B cell (primary cell): ENCODE results near the gene BEGAIN.

Experiments used
- EZH2 ChIP-seq: IDR thresholded peaks from 2 replicates; pipeline ENCODE4 v1.6.1; 2012; ENCODE audit warnings: borderline replicate concordance, low read depth, mild to moderate bottlenecking, moderate library complexity, low read length; ENCODE audit not compliant: insufficient read depth, poor library complexity, severe bottlenecking
- TF ChIP-seq, protein P1 (sequence below): fragments of 200-600 bp; IDR thresholded peaks from one replicate; pipeline ENCODE4 v1.8.0; 2022; ENCODE audit warnings: antibody characterized with exemption, mild to moderate bottlenecking

DNA sequence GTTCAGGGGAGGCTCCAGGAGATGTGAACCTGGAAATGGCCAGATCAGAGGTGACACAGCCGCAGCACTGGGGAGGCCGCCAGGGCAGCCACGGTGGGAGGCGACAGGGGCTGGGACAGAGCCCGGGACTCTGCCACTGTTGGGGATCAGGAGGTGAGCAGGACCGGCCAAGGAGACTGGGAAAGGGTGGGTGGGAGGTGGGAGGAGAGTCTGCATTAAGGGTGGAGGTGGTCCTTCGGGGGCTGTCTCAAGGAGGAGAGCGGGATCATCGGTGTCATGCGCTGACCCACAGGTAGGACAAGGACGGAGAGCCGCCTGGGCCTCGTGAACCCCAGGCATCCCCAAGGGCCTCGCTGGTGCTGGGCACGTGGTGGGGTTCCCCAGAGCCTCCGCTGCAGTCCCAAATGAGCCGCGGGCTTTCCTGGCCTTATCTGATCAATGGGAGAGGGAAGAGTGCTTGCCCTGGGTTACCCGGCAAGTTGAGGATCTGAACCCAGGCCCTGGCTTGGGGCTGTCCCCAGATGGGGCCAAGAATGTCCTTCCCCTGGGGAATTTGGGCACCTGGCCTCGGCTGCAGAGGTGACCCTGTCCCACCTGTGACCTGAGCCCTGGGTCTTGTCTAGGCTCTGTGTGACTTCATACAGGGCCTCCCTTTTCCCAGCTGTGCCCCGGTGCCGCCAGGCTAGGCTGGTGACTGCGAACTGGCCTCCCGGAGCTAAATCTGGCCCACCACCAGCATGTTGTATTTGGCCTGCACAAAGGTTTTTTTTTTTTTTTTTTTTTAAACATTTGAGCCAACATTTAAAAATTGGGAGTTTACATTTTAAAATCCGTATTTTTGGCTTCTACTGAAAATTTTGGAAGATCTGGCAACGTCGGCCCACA is 13.2 kb downstream of the BEGAIN start:
- TF ChIP-seq, protein P1, sequence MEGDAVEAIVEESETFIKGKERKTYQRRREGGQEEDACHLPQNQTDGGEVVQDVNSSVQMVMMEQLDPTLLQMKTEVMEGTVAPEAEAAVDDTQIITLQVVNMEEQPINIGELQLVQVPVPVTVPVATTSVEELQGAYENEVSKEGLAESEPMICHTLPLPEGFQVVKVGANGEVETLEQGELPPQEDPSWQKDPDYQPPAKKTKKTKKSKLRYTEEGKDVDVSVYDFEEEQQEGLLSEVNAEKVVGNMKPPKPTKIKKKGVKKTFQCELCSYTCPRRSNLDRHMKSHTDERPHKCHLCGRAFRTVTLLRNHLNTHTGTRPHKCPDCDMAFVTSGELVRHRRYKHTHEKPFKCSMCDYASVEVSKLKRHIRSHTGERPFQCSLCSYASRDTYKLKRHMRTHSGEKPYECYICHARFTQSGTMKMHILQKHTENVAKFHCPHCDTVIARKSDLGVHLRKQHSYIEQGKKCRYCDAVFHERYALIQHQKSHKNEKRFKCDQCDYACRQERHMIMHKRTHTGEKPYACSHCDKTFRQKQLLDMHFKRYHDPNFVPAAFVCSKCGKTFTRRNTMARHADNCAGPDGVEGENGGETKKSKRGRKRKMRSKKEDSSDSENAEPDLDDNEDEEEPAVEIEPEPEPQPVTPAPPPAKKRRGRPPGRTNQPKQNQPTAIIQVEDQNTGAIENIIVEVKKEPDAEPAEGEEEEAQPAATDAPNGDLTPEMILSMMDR: no peak
- no peak for TF ChIP-seq EZH2
